ENCODE results near the gene BMERB1.

The BMERB1 gene

GRCh38 chr16:15621456-15621855 lies 187.1 kb downstream of the BMERB1 start:
- DNase-seq = no peak

DNA sequence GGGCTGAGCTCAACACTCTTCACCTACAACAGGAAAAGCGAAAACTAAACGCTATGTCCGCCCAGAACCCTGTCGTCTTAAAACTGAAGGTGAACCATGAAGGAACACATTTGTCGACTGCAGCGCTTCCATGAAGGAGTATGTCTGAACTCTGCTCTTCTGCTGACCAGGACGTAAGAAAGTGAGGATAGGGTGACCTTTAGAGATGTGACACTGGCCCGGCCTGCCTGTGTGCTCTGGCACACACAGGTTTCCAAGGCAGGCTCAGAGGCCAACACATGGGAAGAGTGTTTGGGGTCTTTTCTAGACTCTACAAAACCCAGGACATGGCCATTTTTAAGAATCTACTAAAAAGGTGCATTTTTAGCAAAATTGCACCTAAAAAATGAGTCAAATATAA lies 187.5 kb downstream of the BMERB1 start:
- DNase-seq = no peak

DNA sequence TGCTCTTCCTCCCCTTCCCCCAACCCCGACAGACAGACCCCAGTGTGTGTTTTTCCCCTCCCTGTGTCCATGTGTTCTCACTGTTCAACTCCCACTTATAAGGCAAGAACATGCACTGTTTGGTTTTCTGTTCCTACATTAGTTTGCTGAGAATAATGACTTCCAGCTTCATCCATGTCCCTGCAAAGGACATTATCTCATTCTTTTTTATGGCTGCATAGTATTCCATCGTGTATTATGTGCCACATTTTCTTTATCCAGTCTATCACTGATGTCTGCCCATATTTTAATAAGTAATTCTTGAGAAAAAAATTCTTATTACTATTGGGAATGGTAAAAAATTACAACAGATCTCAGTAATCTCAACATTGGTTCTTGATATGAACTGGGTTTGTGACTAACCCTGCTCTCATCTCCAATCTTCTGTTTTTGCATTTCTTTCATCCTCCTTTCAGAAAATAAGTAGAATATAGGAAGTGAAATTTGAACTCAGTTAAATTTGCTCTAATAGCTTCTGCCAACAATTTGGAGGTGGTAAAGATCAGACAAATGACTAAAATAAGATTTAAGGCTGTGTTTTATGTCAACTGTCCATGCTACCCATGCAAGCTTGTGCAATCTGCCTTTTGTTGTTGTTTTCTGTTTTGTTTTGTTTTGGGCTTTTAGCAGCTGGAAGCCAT lies 197.5 kb downstream of the BMERB1 start:
- no peak for DNase-seq

- no peak for DNase-seq
These were observed 201.5 kb downstream of the BMERB1 start for GRCh38 chr16:15635926-15636325.

DNA sequence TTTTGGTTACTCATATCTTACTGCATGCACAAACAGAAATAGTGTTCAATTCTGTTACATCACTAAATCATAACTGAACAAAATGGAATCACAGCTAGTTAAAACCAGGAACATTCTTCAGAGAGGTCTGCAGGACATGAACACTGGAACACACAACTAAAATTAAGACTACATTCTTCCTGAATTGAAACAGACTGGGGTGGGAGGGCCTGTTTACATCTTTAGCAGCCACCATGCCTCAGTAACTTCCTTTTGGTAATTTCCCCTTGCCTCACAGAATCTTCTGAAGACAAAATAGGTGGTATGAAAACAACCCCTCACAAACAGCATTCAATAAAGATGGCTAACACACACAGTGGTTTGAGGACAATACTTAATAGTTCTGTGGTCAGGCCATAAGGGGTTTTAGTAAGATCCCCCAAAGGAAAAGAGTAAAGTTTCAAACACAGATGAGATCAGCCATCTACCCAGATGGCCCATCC lies 202.0 kb downstream of the BMERB1 start:
- no peak for DNase-seq

All from DMS 273 treated with DMSO at 0.1 percent for 48 hours (cell line).